IPS-15b (cell line): Measurements from ENCODE around the gene CDH13.

Experiments
- H3K27me3 ChIP-seq: one replicate; pipeline ENCODE4 v1.6.1; 2013; ENCODE audit warnings: low read length; ENCODE audit not compliant: control insufficient read depth, insufficient read depth
- H3K36me3 ChIP-seq: one replicate; pipeline ENCODE4 v1.6.1; 2013; ENCODE audit warnings: low read length; ENCODE audit not compliant: control insufficient read depth, insufficient read depth
- H3K4me1 ChIP-seq: one replicate; pipeline ENCODE4 v1.6.1; 2013; ENCODE audit warnings: mild to moderate bottlenecking, low read length; ENCODE audit not compliant: control insufficient read depth, insufficient read depth
- H3K4me3 ChIP-seq: one replicate; pipeline ENCODE4 v1.5.1; 2013; ENCODE audit warnings: low read depth, low read length
- H3K9ac ChIP-seq: one replicate; pipeline ENCODE4 v1.6.1; 2013; ENCODE audit warnings: low read depth, mild to moderate bottlenecking, low read length
- H3K9me3 ChIP-seq: one replicate; pipeline ENCODE4 v1.6.1; 2013; ENCODE audit warnings: mild to moderate bottlenecking, low read length; ENCODE audit not compliant: control insufficient read depth, insufficient read depth

CDH13 gene

DNA sequence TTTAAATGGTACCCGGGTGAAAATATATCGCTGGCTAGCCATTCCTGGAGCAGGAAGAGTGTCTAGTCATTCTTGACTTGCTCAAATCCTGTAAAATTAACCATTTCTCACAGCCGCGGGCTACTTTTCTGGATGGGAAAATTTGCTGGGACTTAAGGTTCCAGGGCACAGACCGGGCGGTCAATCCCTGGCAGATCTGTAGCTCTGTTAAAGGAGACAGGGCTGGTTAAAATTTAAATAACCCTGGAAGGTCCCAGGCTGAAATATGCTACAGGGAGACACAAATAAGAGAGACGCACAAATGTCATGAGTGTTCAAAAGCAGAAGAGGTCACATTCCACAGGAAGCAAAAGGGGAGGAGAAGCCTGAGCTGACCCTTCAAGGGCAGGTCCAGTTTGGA lies 951.4 kb downstream of the CDH13 start:
- H3K4me3 ChIP-seq: no peak overlapping the region
- H3K36me3 ChIP-seq: no peaks in the 10 kb centered on the region
- H3K27me3 ChIP-seq: peaks cover 2% of the 10 kb centered on the region
- H3K9me3 ChIP-seq: no peaks in the 10 kb centered on the region
- H3K4me1 ChIP-seq: peaks cover 14% of the 10 kb centered on the region
- H3K9ac ChIP-seq: no peak overlapping the region

DNA sequence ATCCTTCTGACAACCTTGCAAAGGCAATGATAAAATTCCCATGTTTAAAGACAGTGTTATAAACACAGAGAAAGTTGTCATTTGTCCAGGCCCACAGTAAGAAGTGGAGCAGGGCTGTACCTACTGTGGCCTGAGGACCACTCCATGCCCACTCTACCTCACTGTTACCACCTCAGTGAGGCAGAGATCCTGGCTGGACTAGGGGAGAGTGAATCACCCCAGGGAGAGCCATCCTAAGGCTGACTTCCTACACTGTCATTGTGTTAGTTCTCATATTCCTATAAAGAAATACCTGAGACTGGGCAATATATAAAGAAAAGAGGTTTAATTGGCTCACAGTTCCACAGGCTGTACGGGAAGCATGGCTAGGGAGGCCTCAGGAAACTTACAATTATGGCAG lies 952.3 kb downstream of the CDH13 start:
- H3K4me3 ChIP-seq: no peak overlapping the region
- no peak overlapping the region for H3K9ac ChIP-seq
- H3K4me1 ChIP-seq: peaks cover 14% of the 10 kb centered on the region
- no peaks in the 10 kb centered on the region for H3K9me3 ChIP-seq
- H3K27me3 ChIP-seq: peaks cover 2% of the 10 kb centered on the region
- H3K36me3 ChIP-seq: no peaks in the 10 kb centered on the region

DNA sequence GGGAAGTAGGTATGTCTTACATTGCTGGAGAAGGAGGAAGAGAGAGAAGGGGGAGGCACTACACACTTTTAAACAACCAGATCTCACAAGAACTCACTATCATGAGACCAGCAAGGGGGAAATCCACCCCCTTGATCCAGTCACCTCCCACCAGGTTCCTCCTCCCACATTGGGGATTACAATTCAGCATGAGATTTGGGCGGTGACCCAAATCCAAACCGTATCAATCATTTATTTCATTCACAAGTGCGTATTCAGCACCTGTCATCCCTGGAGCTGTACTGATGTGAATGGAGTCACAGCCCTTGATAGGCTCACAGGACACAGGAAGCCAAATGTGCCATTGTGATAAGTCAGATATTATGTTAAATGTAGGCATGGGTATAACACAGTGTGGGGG lies 952.7 kb downstream of the CDH13 start:
- Histone ChIP-seq H3K36me3 (no peaks in the 10 kb centered on the region), H3K9ac (no peak overlapping the region), H3K9me3 (no peaks in the 10 kb centered on the region), H3K4me1 (peaks cover 11% of the 10 kb centered on the region), H3K4me3 (no peak overlapping the region), H3K27me3 (peaks cover 2% of the 10 kb centered on the region)

DNA sequence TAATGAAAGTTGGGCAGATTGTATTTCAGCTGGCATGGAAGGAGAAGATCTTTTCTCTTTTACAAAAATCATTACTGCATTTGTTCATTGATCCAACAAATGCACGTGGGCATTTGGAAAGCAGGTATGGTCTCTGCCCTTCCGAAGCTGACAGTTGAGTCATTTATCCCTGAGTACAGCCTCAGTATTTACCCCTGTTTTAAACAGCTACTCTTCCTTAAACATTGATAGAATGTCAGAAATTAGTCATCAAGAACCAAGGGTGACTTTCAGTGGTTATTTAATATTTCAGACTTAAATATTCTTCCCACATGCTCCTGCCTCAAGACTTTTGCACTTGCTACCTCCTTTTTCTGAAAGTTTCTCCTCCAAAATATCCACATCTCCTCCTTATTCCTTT lies 954.3 kb downstream of the CDH13 start:
- Histone ChIP-seq H3K9me3 (no peaks in the 10 kb centered on the region), H3K36me3 (no peaks in the 10 kb centered on the region), H3K4me3 (no peak overlapping the region), H3K9ac (no peak overlapping the region), H3K4me1 (peaks cover 11% of the 10 kb centered on the region), H3K27me3 (peaks cover 2% of the 10 kb centered on the region)

DNA sequence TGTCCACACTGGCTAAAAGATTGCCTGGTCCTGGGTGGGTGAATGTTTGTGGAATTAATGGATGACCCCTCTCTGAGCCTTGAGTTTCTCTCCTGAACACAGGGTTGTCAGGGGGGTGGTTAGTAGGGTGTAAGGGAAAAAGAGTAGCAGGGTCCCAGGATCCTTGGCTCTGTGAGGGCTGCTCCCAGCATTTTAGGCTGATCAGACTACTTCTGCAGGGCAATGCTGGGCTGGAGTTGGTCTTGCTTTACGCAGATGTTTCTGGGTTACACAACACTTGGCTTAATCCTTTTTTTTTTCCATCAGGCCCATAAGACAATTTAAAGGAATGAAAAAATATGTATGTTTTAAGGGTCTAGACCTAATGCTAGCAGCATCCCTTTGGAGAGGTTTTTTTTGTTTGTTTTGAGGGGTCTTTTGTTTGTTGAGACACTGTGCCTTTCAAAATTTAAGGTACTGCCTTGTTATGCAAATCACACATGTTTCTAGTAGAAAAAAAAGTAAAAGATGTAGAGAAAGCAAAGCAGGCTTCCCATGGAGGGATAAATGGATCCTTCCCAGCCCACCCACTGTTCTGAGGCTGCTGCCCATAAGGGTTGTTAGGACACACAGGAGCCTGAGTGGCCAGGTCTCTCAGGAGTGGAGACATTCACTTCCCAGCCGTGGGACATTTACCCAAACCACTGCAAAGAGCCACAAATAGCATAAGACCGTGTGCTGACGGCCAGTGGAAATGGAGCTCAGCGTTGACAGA lies 955.4 kb downstream of the CDH13 start:
- Histone ChIP-seq H3K27me3 (peaks cover 2% of the 10 kb centered on the region), H3K36me3 (no peaks in the 10 kb centered on the region), H3K9me3 (no peaks in the 10 kb centered on the region), H3K9ac (no peak overlapping the region), H3K4me1 (peaks cover 14% of the 10 kb centered on the region), H3K4me3 (no peak overlapping the region)

DNA sequence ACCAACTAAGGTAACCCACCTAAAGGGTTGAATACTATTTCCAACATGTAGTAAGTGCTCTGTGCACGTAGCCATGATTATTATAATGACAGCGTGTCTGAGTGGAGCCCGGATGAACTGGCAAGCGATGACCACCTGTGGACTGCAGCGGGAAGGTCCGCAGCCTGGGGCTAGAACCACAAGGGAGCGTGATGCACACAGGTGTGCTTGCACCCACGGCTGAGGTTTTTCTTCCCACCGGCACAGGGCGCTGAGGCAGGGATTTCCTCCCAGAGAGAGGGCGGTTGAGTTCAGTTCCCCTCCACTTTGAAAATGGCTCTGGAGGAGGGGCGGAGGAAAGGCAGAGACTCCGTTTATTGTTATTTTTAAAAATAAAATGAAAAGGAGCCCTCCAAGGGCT lies 959.3 kb downstream of the CDH13 start:
- no peak overlapping the region for H3K9ac ChIP-seq
- no peaks in the 10 kb centered on the region for H3K27me3 ChIP-seq
- peaks cover 14% of the 10 kb centered on the region for H3K4me1 ChIP-seq
- H3K9me3 ChIP-seq: no peaks in the 10 kb centered on the region
- no peaks in the 10 kb centered on the region for H3K36me3 ChIP-seq
- H3K4me3 ChIP-seq: no peak overlapping the region

DNA sequence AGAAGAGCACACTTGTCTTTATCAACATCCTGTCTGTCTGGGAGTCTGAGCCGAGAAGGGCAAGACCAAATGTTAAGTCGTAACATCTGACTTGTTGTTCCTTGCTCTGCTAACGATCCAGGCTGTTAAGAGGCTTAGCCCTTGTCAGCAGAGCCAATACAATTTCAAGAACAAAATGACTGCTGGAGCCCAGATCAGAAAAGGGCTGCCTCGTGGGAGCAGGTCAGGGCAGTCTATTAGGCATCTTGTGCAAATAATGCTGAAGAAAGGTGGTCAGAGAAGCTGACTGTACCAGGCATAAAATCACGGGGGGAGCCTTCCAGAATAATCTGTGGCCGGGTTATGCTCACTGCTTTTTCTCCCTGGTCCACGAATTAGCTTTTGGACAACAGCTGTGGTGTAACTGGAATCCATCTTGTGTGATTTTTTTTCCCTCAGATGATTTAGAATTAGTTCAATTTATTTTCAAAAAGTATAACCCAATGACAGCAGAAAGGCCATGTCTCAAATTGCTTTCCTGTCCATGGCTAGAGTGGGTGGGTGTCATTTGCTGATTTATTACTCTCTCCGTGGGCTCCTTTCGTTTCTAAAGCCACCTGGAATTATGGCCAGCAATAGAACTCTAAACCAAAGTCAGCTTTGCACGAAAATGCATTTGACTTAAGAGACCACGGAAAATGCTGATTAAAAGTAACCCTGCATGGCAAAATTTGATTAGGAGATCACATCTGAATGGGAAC lies 959.9 kb downstream of the CDH13 start:
- Histone ChIP-seq H3K36me3 (no peaks in the 10 kb centered on the region), H3K9me3 (no peaks in the 10 kb centered on the region), H3K9ac (no peak overlapping the region), H3K4me1 (peaks cover 14% of the 10 kb centered on the region), H3K4me3 (no peak overlapping the region), H3K27me3 (no peaks in the 10 kb centered on the region)

DNA sequence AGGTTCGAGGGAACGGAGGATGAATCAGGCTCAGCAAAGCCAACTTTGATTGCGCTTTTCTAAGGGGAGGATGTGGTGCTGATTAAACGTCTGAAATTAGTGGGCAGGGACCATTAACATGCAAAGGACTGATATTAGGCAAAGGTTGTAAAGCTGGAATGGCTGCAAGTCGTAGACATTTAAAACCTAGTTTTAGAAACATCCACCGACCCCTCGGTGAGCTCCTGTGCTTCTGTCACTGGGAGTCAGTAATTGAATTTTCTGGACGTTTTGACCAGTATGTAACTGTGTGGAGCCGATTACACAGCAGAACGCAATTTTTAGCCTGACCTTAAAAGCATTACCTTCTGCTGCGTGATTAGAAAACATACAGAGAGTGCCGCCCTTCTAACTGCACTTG lies 960.4 kb downstream of the CDH13 start:
- H3K27me3 ChIP-seq: no peaks in the 10 kb centered on the region
- H3K4me1 ChIP-seq: peaks cover 10% of the 10 kb centered on the region
- no peak overlapping the region for H3K4me3 ChIP-seq
- H3K36me3 ChIP-seq: no peaks in the 10 kb centered on the region
- no peaks in the 10 kb centered on the region for H3K9me3 ChIP-seq
- H3K9ac ChIP-seq: no peak overlapping the region

DNA sequence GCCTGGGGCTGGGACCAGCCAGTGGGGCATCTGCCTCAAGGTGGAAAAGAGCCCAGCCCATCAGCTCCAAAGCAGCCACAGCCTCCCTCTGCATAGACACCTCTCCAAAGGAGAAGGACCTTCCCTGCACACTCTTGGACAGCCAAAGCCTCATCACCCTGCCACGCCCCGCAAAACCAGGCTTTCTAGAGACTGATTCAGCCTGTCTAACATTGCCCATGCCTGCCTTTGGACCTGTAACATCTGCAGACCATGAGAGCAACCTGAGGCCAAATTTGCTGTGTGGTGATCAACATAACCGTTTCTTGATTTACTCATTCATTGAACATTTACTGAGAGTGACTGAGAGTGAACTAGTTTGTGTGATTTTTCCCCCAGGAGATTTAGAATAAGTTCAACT lies 961.3 kb downstream of the CDH13 start:
- peaks cover 2% of the 10 kb centered on the region for H3K27me3 ChIP-seq
- peaks cover 3% of the 10 kb centered on the region for H3K4me1 ChIP-seq
- no peaks in the 10 kb centered on the region for H3K36me3 ChIP-seq
- no peak overlapping the region for H3K4me3 ChIP-seq
- no peaks in the 10 kb centered on the region for H3K9me3 ChIP-seq
- H3K9ac ChIP-seq: no peak overlapping the region

DNA sequence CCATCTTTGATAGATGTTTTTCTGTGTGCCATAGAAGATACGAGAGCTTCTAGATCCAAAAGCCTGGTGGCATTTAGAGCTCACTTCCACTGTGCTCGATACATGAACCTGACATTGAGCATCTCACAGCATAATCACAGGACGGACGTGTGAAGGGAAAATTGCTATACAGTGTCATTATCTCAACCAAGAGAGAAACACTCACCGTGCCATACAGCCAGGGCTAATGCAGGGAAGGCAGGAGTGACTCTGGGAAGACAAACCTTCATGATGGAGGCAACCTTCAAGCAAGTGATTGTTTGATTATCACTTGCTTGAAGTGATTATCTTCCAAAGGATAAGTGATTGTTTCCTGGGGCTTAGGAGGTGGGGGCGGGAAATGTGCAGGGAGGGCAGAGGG lies 962.8 kb downstream of the CDH13 start:
- Histone ChIP-seq H3K36me3 (no peaks in the 10 kb centered on the region), H3K4me3 (no peak overlapping the region), H3K9ac (no peak overlapping the region), H3K4me1 (peaks cover 3% of the 10 kb centered on the region), H3K27me3 (peaks cover 2% of the 10 kb centered on the region), H3K9me3 (no peaks in the 10 kb centered on the region)

DNA sequence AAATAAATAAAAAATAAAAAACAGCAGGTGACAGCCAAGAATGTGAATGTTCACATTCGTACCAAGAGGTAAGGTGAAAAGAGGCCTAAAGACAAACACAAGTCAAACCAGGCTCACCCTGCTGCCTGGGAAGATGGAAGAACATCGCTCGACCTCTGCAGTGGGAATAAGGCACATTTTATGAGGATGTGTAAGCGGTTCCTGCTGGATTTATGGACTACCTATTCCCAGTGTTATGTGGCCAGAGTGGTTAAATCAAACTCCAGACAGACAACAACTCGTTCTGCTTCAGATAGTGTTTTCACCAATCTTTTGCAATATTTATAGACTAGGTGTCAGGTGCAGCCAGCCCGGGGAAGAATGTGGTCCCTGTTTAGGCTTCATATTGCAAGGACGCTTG lies 966.0 kb downstream of the CDH13 start:
- H3K27me3 ChIP-seq: peaks cover 2% of the 10 kb centered on the region
- H3K9me3 ChIP-seq: no peaks in the 10 kb centered on the region
- no peaks in the 10 kb centered on the region for H3K4me1 ChIP-seq
- no peaks in the 10 kb centered on the region for H3K36me3 ChIP-seq
- H3K4me3 ChIP-seq: no peak overlapping the region
- no peak overlapping the region for H3K9ac ChIP-seq

DNA sequence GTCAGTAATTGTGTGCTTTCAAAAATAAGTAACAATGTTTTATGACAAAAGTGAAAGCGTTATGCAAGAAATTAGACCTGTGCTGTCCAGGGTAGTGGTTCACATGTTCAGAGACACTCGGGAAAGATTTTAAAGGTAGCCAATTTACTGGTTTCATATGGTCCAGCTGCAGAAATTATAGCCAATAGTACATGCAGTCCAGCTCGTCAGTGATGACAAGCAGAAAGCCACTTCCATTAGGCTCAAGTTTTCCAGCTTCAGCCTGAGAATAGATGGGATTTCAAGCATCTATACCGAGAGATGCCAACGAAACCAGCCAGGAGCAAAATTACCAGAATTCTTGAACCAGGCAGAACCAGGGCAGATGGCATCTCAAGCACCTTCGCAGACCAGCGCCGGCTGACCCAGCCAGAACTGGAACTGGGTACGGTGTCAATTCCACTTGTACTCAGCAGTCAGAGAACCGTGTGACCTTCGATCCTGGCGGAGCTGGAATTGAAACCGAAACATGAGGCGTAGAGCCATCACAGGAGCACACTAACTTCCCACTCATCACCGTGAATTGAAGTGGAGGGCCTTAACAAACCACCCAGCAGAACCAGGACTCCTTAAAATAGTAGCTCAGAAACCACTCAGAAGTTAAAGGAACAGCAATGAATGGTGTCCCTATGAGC lies 973.2 kb downstream of the CDH13 start:
- Histone ChIP-seq H3K36me3 (no peaks in the 10 kb centered on the region), H3K4me1 (peaks cover 15% of the 10 kb centered on the region), H3K27me3 (no peaks in the 10 kb centered on the region), H3K9me3 (no peaks in the 10 kb centered on the region), H3K4me3 (no peak overlapping the region), H3K9ac (no peak overlapping the region)
